ENCODE data around the gene NIPA2.

NIPA2 gene

DNA sequence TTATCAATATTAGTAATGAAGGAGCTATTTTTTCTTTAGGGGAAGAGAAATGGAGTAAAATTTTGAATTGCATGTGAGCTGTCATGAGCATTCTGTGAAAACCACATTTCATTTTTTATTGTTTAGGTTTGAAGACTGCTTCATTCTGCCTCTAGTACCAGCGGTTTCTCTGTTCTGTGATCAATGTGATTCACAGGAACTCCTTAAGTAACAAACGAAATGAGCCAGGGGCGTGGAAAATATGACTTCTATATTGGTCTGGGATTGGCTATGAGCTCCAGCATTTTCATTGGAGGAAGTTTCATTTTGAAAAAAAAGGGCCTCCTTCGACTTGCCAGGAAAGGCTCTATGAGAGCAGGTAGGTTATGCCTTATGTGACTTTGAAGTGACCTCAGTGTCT is 13.0 kb downstream of the NIPA2 start:
- TF ChIP-seq, protein P1, sequence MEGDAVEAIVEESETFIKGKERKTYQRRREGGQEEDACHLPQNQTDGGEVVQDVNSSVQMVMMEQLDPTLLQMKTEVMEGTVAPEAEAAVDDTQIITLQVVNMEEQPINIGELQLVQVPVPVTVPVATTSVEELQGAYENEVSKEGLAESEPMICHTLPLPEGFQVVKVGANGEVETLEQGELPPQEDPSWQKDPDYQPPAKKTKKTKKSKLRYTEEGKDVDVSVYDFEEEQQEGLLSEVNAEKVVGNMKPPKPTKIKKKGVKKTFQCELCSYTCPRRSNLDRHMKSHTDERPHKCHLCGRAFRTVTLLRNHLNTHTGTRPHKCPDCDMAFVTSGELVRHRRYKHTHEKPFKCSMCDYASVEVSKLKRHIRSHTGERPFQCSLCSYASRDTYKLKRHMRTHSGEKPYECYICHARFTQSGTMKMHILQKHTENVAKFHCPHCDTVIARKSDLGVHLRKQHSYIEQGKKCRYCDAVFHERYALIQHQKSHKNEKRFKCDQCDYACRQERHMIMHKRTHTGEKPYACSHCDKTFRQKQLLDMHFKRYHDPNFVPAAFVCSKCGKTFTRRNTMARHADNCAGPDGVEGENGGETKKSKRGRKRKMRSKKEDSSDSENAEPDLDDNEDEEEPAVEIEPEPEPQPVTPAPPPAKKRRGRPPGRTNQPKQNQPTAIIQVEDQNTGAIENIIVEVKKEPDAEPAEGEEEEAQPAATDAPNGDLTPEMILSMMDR (conservative IDR thresholded peaks at IDR 0.05; ENCODE audit: low read depth), result no peak
- POLR2A ChIA-PET (ENCODE audit: low non-redundant PET), result no interaction called here
- H3K27ac ChIP-seq, result no peak overlapping the region
- no peak for DNase-seq (ENCODE audit: low spot score)
- CTCF ChIA-PET, result no interaction called here

DNA sequence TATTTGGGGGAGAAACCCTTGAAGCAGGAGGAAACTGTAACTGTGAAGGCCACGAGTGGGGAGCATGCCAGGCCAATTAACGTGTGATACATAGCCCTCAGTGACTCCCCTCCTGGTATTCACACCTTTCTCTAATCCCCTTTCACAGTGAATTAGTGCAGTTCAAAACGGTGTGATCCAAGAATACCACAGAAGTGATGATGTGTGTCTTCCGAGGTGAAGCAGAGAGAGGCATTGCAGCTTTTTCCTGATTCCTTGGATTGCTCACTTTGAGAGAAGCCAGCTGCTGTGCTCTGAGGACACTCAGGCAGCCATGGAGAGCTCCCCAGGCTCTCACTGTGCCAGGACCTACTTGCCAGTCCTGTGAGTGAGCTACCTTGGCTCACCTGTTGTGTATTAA is 17.3 kb downstream of the NIPA2 start:
- ChIA-PET POLR2A (ENCODE audit: low non-redundant PET) (no interaction called here), CTCF (no interaction called here)
- DNase-seq (ENCODE audit: low spot score), result no peak
- no peak overlapping the region for H3K27ac ChIP-seq
- TF ChIP-seq, protein P1 (conservative IDR thresholded peaks at IDR 0.05; ENCODE audit: low read depth), result no peak

DNA sequence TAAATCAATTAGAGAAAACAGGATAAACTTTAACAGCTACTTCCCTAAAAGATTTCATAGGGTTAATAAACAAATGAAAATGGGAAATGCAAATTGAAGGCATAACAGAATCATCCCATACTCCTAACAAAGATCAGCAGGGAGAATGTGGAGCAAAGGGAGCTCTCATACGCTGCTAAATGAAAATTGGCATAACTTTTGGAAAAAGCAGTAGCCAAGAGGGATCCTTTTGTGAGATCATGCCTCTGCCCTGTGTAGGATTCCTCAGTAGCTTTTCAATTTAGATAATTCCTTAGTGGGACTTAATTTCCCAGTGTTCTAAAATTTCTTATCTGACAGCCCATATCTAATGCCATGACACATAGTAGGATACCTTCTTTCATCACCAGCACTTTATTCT is 18.2 kb downstream of the NIPA2 start:
- CTCF ChIA-PET, result interaction anchor here (0.7 kb wide), 1 partner anchor 88 kb away, joined by 3 read pairs; no protein-coding TSS in a partner anchor

DNA sequence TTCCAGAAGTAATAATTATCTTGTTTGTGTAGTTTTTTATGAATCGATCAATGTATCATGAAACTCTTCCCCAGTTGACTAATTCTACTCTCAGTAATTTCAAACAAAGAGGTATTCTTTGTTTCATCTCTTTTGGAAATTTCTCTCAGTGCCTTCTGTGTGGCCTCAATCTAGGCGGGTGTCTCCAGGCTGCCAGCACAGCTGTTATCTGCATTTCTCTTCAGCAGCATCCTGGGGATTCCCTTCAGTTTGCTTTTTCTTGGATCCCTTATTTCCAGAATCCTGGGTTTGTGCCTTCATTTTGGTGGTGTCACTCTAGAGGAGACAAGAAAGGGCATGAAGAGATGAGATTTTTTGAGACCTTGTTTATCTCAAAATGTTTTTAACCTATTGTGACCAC is 22.7 kb downstream of the NIPA2 start:
- ChIA-PET POLR2A (ENCODE audit: low non-redundant PET) (no interaction called here), CTCF (no interaction called here)
- TF ChIP-seq, protein P1 (conservative IDR thresholded peaks at IDR 0.05; ENCODE audit: low read depth), result no peak
- DNase-seq (ENCODE audit: low spot score), result no peak
- no peak overlapping the region for H3K27ac ChIP-seq

More for the DNA sequence above, 18.2 kb downstream of the NIPA2 start:
- TF ChIP-seq, protein P1 (conservative IDR thresholded peaks at IDR 0.05; ENCODE audit: low read depth), result no peak
- H3K27ac ChIP-seq, result no peak overlapping the region
- DNase-seq (ENCODE audit: low spot score), result no peak
- POLR2A ChIA-PET (ENCODE audit: low non-redundant PET), result no interaction called here

DNA sequence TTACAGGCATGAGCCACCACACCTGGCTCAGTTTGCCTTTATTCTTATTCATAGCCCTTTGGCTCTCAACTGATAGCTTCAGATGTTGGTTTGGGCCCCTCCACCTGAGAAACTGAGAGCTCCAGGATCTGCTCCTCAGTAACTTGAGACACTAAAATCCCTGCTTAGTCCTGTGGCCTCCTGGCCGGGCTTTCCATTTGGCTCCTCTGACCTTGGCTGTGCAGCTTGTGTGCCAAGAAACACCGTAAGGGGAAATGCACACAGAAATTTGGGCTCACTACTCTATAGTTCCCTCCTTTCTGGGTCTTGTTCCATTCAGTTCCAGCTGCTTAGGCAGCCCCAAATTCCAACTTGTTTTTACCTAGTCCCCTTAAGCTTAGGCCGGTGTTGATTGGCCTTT is 24.9 kb downstream of the NIPA2 start:
- peak overlapping the region; percentile 16; the same call in 1 of the 2 replicates for H3K27ac ChIP-seq
- CTCF ChIA-PET, result interaction anchor here (0.5 to 0.8 kb wide), 2 partner anchors 10 to 14 kb away, joined by 3 read pairs; no protein-coding TSS in a partner anchor
- no peak for DNase-seq (ENCODE audit: low spot score)
- POLR2A ChIA-PET (ENCODE audit: low non-redundant PET), result no interaction called here
- TF ChIP-seq, protein P1 (conservative IDR thresholded peaks at IDR 0.05; ENCODE audit: low read depth), result no peak

DNA sequence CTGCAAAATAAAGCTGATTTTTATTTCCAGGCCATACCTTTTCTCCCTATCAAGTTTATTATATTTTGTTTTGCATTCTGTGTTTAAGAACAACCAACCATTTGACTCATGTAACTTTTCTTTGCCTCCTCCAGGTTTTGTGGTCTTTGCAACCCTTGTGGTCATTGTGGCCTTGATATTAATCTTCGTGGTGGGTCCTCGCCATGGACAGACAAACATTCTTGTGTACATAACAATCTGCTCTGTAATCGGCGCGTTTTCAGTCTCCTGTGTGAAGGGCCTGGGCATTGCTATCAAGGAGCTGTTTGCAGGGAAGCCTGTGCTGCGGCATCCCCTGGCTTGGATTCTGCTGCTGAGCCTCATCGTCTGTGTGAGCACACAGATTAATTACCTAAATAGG is 27.6 kb downstream of the NIPA2 start:
- CTCF ChIA-PET, result no interaction called here

More for the DNA sequence above, 27.6 kb downstream of the NIPA2 start:
- no peak overlapping the region for H3K27ac ChIP-seq
- POLR2A ChIA-PET (ENCODE audit: low non-redundant PET), result no interaction called here
- TF ChIP-seq, protein P1 (conservative IDR thresholded peaks at IDR 0.05; ENCODE audit: low read depth), result no peak
- no peak for DNase-seq (ENCODE audit: low spot score)

All from RWPE1 (cell line).